GM18868 (cell line): Measurements from ENCODE around the gene GAL3ST2.
"Not testable (repeated sequence)": the region's sequence is repeated elsewhere in the genome, so short reads cannot be mapped to it uniquely, and the experiment has no call there.

Experiments used
- ATAC-seq: cut with Tn5 transposase; IDR thresholded peaks from one replicate; pipeline ENCODE4 v1.9.1; 2021; ENCODE audit warnings: mild to moderate bottlenecking, moderate library complexity; ENCODE audit not compliant: unreplicated experiment

GAL3ST2 gene

GRCh38 chr2:241817821-241818215 lies 41.2 kb downstream of the GAL3ST2 start:
- ATAC-seq = not testable (repeated sequence)

GRCh38 chr2:241818229-241818942 lies 41.8 kb downstream of the GAL3ST2 start:
- no peak for ATAC-seq

GRCh38 chr2:241818943-241819270 lies 42.3 kb downstream of the GAL3ST2 start:
- ATAC-seq = no peak

DNA sequence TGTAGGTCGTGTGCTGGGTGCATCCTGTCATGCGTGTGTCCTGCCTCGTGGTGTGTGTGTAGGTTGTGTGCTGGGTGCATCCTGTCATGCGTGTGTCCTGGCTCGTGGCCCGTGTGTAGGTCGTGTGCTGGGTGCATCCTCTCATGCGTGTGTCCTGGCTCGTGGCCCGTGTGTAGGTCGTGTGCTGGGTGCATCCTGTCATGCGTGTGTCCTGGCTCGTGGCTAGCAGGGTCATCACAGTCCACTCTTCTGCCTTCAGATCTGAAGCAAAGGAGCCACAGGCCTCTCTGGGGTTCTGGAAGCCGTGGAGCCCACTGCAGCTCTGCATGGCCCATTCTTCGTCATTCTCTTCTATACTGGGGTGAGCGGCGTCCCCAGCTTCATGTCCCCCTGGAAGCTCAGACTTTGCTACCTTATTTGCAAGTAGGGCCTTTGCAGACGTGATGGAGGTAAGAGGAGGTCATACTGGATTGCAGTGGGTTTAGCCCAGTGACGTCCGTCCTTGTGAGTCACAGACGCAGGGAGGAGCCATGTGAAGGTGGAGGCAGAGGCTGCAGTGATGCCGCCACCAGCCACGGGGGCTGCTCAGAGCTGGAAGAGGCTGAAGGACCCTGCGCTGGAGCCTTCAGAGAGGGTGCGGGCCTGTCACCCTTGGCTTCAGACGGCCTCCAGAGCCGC lies 43.5 kb downstream of the GAL3ST2 start:
- not testable (repeated sequence) for ATAC-seq

- no peak for ATAC-seq
Observed at GRCh38 chr2:241820625-241821384, 44.2 kb downstream of the GAL3ST2 start.

- ATAC-seq = no peak
Observed at GRCh38 chr2:241821460-241822263, 45.0 kb downstream of the GAL3ST2 start.

GRCh38 chr2:241822264-241822623 lies 45.6 kb downstream of the GAL3ST2 start:
- no peak for ATAC-seq

GRCh38 chr2:241823531-241824437 lies 47.2 kb downstream of the GAL3ST2 start:
- not testable (repeated sequence) for ATAC-seq

GRCh38 chr2:241827394-241827793 lies 50.8 kb downstream of the GAL3ST2 start:
- ATAC-seq = no peak

DNA sequence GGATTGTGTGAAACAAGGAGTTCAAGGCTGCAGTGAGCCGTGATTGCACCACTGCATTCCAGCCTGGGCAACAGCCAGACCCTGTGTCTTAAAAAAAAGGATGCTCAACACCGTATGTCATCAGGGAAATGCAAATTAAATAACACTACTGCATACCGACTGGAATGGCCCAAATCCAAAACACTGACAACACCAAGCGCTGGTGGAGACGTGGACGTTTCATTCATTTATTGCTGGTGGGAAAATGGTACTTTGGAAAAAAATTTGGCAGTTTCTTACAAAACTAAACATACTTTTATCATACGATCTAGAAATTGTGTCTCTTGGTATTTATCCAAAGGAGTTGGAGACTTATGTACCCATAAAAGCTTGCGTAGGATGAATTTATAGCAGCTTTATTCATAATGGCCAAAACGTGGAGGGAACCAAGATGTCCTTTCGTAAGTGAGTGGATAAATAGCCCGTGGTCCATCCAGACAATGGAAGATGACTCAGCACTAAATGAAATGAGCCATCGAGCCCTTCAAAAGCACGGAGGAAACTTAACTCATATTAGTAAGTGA lies 56.6 kb downstream of the GAL3ST2 start:
- no peak for ATAC-seq

GRCh38 chr2:241833756-241834526 lies 57.3 kb downstream of the GAL3ST2 start:
- ATAC-seq = not testable (repeated sequence)

GRCh38 chr2:241834527-241835210 lies 58.0 kb downstream of the GAL3ST2 start:
- no peak for ATAC-seq

DNA sequence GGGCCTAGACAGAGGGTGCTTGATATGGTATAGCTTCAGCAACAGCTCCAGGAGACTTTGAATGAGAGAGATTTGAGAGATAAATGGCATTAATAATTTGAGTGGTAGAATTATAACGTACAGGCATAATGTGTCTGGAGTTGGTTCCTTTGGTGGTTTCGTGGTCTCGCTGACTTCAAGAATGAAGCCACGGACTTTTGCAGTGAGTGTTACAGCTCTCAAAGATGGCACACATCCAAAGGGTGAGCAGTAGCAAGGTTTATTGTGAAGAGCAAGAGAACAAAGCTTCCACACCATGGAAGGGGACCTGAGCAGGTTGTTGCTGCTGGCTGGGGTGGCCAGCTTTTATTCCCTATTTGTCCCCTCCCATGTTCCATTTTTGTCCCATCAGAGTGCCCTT lies 59.0 kb downstream of the GAL3ST2 start:
- no peak for ATAC-seq

- ATAC-seq = no peak
Observed at GRCh38 chr2:241836292-241836691, 59.7 kb downstream of the GAL3ST2 start.

GRCh38 chr2:241837197-241837965 lies 60.8 kb downstream of the GAL3ST2 start:
- no peak for ATAC-seq

GRCh38 chr2:241841181-241842066 lies 64.8 kb downstream of the GAL3ST2 start:
- ATAC-seq = no peak

DNA sequence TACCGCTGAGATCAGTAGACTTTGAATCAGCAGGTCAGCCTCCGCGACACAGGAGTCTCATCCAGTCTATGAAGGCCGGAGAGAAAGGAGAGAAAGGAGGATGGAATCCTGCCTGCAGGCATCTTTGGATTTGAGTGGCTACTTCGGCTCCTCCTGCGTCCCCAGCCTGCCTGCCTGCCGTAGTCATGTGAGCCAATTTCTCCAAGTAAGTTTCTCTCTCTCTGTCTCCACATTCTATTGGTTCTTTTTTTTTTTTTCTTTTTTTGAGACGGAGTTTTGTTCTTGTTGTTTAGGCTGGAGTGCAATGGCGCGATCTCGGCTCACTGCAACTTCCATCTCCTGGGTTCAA lies 65.4 kb downstream of the GAL3ST2 start:
- no peak for ATAC-seq
